GM12864 (cell line): ENCODE measurements around the gene GPR15.
A peak's percentile ranks its signal among the peaks of the same experiment; 100 is the strongest.

ENCODE experiments used
- DNase-seq: peaks from one replicate; pipeline ENCODE4 v3.0.0-alpha.2; 2011; ENCODE audit warnings: low read depth
- H3K4me3 ChIP-seq: 2 replicates; pipeline ENCODE4 v1.5.1; 2011; ENCODE audit warnings: mild to moderate bottlenecking, low read depth, low read length, control low read depth
- CTCF ChIP-seq: IDR thresholded peaks from 2 replicates; pipeline ENCODE4 v1.5.1; 2011; ENCODE audit warnings: low read depth, mild to moderate bottlenecking, moderate library complexity, low read length, control low read depth, inconsistent platforms; ENCODE audit errors: missing control alignments

Gene GPR15

GRCh38 chr3:98536456-98537017, 4.8 kb downstream of the GPR15 start:
- DNase-seq, result peak; percentile 95
- peak overlapping the region; percentile 78 for H3K4me3 ChIP-seq

GRCh38 chr3:98540346-98540745, 8.6 kb downstream of the GPR15 start:
- H3K4me3 ChIP-seq, result no peak overlapping the region
- DNase-seq, result peak; percentile 95
- no peak for TF ChIP-seq CTCF

More at GRCh38 chr3:98536456-98537017, 4.8 kb downstream of the GPR15 start:
- no peak for TF ChIP-seq CTCF

GRCh38 chr3:98541695-98542094, 9.9 kb downstream of the GPR15 start:
- no peak overlapping the region for H3K4me3 ChIP-seq
- no peak for DNase-seq
- TF ChIP-seq CTCF, result no peak

GRCh38 chr3:98542623-98543022, 10.8 kb downstream of the GPR15 start:
- no peak overlapping the region for H3K4me3 ChIP-seq
- TF ChIP-seq CTCF, result no peak
- DNase-seq, result no peak

GRCh38 chr3:98545940-98546339, 14.2 kb downstream of the GPR15 start:
- no peak for DNase-seq
- H3K4me3 ChIP-seq, result peak overlapping the region; percentile 32; the same call in 1 of the 2 replicates
- no peak for TF ChIP-seq CTCF

GRCh38 chr3:98548544-98548943, 16.8 kb downstream of the GPR15 start:
- H3K4me3 ChIP-seq, result no peak overlapping the region

More at GRCh38 chr3:98548544-98548943, 16.8 kb downstream of the GPR15 start:
- no peak for DNase-seq
- no peak for TF ChIP-seq CTCF
